GM12874 (cell line): ENCODE results near the gene ENDOG.

Experiments
- CTCF ChIP-seq: IDR thresholded peaks from 2 replicates; pipeline ENCODE4 v1.5.1; 2011; ENCODE audit warnings: low read depth, mild to moderate bottlenecking, control low read depth, low read length, moderate library complexity; ENCODE audit not compliant: insufficient read depth

ENDOG gene

GRCh38 chr9:128792134-128792533 lies 26.2 kb upstream of the ENDOG start:
- no peak for TF ChIP-seq CTCF

- no peak for TF ChIP-seq CTCF
Observed at GRCh38 chr9:128792978-128793686, 25.2 kb upstream of the ENDOG start.

GRCh38 chr9:128798896-128799295 lies 19.4 kb upstream of the ENDOG start:
- no peak for TF ChIP-seq CTCF

GRCh38 chr9:128800061-128800460 lies 18.2 kb upstream of the ENDOG start:
- TF ChIP-seq CTCF: no peak

- TF ChIP-seq CTCF: no peak
Observed at GRCh38 chr9:128802482-128802881, 15.8 kb upstream of the ENDOG start.

GRCh38 chr9:128805661-128806060 lies 12.6 kb upstream of the ENDOG start:
- no peak for TF ChIP-seq CTCF

GRCh38 chr9:128807827-128808226 lies 10.5 kb upstream of the ENDOG start:
- TF ChIP-seq CTCF: no peak

GRCh38 chr9:128808543-128808942 lies 9.8 kb upstream of the ENDOG start:
- no peak for TF ChIP-seq CTCF
